ENCODE results near the gene NPTX2.

The NPTX2 gene

GRCh38 chr7:98619450-98620321 lies 2.6 kb downstream of the NPTX2 start:
- H3K36me3 ChIP-seq: no peaks in the 10 kb centered on the region
- no peak overlapping the region for H3K27ac ChIP-seq
- no peak for TF ChIP-seq CTCF (IDR thresholded peaks at IDR 0.05)
- no peak overlapping the region for H3K4me3 ChIP-seq (ENCODE audit: low read depth in 1 of 2, low read length in 1 of 2)
- H3K27me3 ChIP-seq: peaks cover 72% of the 10 kb centered on the region
- no peaks in the 10 kb centered on the region for H3K4me1 ChIP-seq (ENCODE audit: control insufficient read depth in 1 of 2, insufficient read depth in 1 of 2, low read depth in 1 of 2, low read length in 1 of 2)
- H3K9me3 ChIP-seq: no peaks in the 10 kb centered on the region

GRCh38 chr7:98621573-98622482 lies 4.7 kb downstream of the NPTX2 start:
- H3K27ac ChIP-seq: no peak overlapping the region
- H3K27me3 ChIP-seq: peaks cover 51% of the 10 kb centered on the region
- H3K4me1 ChIP-seq (ENCODE audit: control insufficient read depth in 1 of 2, insufficient read depth in 1 of 2, low read depth in 1 of 2, low read length in 1 of 2): no peaks in the 10 kb centered on the region
- TF ChIP-seq CTCF (IDR thresholded peaks at IDR 0.05): no peak
- H3K9me3 ChIP-seq: no peaks in the 10 kb centered on the region
- H3K4me3 ChIP-seq (ENCODE audit: low read depth in 1 of 2, low read length in 1 of 2): no peak overlapping the region
- no peaks in the 10 kb centered on the region for H3K36me3 ChIP-seq

GRCh38 chr7:98622926-98623325 lies 5.8 kb downstream of the NPTX2 start:
- Histone ChIP-seq H3K4me3 (ENCODE audit: low read depth in 1 of 2, low read length in 1 of 2) (no peak overlapping the region), H3K27ac (no peak overlapping the region), H3K36me3 (no peaks in the 10 kb centered on the region), H3K27me3 (peaks cover 40% of the 10 kb centered on the region), H3K4me1 (ENCODE audit: control insufficient read depth in 1 of 2, insufficient read depth in 1 of 2, low read depth in 1 of 2, low read length in 1 of 2) (no peaks in the 10 kb centered on the region), H3K9me3 (no peaks in the 10 kb centered on the region)
- TF ChIP-seq CTCF (IDR thresholded peaks at IDR 0.05): no peak

GRCh38 chr7:98624846-98625420 lies 7.8 kb downstream of the NPTX2 start:
- no peaks in the 10 kb centered on the region for H3K9me3 ChIP-seq
- no peak for TF ChIP-seq CTCF (IDR thresholded peaks at IDR 0.05)
- H3K27me3 ChIP-seq: peaks cover 39% of the 10 kb centered on the region
- no peak overlapping the region for H3K4me3 ChIP-seq (ENCODE audit: low read depth in 1 of 2, low read length in 1 of 2)
- H3K27ac ChIP-seq: no peak overlapping the region
- no peaks in the 10 kb centered on the region for H3K36me3 ChIP-seq
- H3K4me1 ChIP-seq (ENCODE audit: control insufficient read depth in 1 of 2, insufficient read depth in 1 of 2, low read depth in 1 of 2, low read length in 1 of 2): no peaks in the 10 kb centered on the region
